ENCODE measurements around the gene EXO1.

EXO1 gene

DNA sequence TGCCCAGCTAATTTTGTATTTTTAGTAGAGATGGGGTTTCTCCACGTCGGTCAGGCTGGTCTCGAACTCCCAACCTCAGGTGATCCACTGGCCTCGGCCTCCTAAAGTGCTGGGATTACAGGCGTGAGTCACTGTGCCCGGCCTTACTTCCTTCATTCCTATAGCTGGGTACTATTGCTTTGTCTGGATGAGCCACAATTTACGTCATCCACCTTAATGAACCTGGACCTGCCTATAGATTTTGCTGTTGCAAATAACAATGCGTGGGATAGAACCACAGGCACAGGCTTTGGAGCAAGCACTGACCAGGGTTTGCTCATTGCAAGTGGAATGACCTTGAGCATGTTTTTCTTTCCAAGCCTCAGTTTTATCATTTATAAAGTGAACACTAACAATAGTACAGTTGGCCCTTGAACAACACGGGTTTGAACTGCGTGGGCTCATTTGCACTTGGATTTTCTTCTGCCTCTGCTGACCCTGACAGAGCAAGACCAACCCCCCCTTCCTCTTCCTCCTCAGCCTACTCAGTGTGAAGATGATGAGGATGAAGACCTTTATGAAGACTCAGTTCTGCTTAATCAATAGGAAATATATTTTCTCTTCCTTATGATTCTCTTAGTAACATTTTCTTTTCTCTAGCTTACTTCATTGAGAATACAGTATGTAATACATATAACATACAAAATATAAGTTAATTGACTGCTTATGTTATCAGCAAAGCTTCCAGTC is 76.2 kb downstream of the EXO1 start:
- Histone ChIP-seq H2AFZ (ENCODE audit: low read depth, low read length, severe bottlenecking) (no peak overlapping the region), H3K36me3 (ENCODE audit: low read length) (no peaks in the 10 kb centered on the region), H3K9ac (ENCODE audit: low read length) (no peak overlapping the region), H4K20me1 (ENCODE audit: low read depth, low read length) (no peaks in the 10 kb centered on the region), H3K27me3 (ENCODE audit: low read length) (no peaks in the 10 kb centered on the region), H3K4me3 (ENCODE audit: insufficient read depth, low read length, poor library complexity, severe bottlenecking) (no peak overlapping the region), H3K79me2 (ENCODE audit: insufficient read depth, low read length) (no peaks in the 10 kb centered on the region), H3K9me2 (replicated peaks; ENCODE audit: insufficient read depth, low read length) (no peaks in the 10 kb centered on the region), H3K27ac (ENCODE audit: low read depth, low read length) (no peak overlapping the region), H3F3A (ENCODE audit: insufficient read depth) (no peaks in the 10 kb centered on the region), H3K4me2 (ENCODE audit: low read depth, low read length, poor library complexity, severe bottlenecking) (no peak overlapping the region), H3K9me3 (ENCODE audit: insufficient read depth, low read length) (no peaks in the 10 kb centered on the region)
- TF ChIP-seq EZH2phosphoT487 (conservative IDR thresholded peaks at IDR 0.05; ENCODE audit: low read length) = no peak
- TF ChIP-seq, protein P1, sequence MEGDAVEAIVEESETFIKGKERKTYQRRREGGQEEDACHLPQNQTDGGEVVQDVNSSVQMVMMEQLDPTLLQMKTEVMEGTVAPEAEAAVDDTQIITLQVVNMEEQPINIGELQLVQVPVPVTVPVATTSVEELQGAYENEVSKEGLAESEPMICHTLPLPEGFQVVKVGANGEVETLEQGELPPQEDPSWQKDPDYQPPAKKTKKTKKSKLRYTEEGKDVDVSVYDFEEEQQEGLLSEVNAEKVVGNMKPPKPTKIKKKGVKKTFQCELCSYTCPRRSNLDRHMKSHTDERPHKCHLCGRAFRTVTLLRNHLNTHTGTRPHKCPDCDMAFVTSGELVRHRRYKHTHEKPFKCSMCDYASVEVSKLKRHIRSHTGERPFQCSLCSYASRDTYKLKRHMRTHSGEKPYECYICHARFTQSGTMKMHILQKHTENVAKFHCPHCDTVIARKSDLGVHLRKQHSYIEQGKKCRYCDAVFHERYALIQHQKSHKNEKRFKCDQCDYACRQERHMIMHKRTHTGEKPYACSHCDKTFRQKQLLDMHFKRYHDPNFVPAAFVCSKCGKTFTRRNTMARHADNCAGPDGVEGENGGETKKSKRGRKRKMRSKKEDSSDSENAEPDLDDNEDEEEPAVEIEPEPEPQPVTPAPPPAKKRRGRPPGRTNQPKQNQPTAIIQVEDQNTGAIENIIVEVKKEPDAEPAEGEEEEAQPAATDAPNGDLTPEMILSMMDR (IDR thresholded peaks at IDR 0.05; ENCODE audit: insufficient read depth, low read length, poor library complexity, severe bottlenecking) = no peak

DNA sequence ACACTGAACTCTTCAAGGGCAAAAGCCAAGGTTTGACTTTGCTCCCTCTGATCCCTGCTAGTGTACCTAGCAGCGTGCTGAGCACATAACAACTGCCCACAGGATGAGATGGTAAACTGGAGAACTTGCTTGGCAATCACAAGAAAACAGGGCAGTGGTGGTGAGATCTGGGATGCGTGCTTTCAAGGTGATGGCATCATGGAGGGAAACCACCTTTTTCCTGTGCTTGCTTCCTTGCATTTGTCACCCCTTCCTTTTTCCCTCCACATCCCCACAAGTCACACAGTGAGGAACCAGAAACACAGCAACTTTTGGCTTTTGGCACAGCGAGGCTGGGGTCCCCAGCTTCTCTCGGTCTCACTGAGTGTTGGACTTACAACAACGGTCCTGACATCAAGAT is 78.1 kb downstream of the EXO1 start:
- Histone ChIP-seq H3F3A (ENCODE audit: insufficient read depth) (no peaks in the 10 kb centered on the region), H3K27me3 (ENCODE audit: low read length) (no peaks in the 10 kb centered on the region), H4K20me1 (ENCODE audit: low read depth, low read length) (no peaks in the 10 kb centered on the region), H3K79me2 (ENCODE audit: insufficient read depth, low read length) (no peaks in the 10 kb centered on the region), H3K9me3 (ENCODE audit: insufficient read depth, low read length) (no peaks in the 10 kb centered on the region), H3K4me3 (ENCODE audit: insufficient read depth, low read length, poor library complexity, severe bottlenecking) (no peak overlapping the region), H3K9ac (ENCODE audit: low read length) (no peak overlapping the region), H3K9me2 (replicated peaks; ENCODE audit: insufficient read depth, low read length) (no peaks in the 10 kb centered on the region), H3K27ac (ENCODE audit: low read depth, low read length) (no peak overlapping the region), H2AFZ (ENCODE audit: low read depth, low read length, severe bottlenecking) (no peak overlapping the region), H3K36me3 (ENCODE audit: low read length) (no peaks in the 10 kb centered on the region), H3K4me2 (ENCODE audit: low read depth, low read length, poor library complexity, severe bottlenecking) (no peak overlapping the region)
- no peak for TF ChIP-seq EZH2phosphoT487 (conservative IDR thresholded peaks at IDR 0.05; ENCODE audit: low read length)
- TF ChIP-seq, protein P1 (IDR thresholded peaks at IDR 0.05; ENCODE audit: insufficient read depth, low read length, poor library complexity, severe bottlenecking) = no peak

DNA sequence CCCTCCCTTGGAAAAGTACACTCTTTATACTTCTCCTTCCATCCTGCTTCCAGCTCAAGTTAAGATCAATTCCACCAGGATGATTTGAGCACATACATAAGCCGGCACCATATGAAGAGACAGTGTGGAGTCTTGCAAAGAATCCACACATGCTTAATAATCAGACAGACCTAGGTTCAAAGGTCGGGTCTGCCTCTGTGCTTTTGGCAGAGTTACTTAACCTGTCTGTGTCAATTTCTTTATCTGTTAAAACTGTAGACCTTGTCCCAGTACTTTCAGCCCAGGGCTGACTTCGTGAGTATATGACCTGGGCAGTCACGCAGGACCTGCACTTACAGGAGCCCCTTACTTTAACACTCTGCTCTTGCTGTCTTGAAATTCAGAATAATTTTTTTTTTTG is 79.3 kb downstream of the EXO1 start:
- Histone ChIP-seq H2AFZ (ENCODE audit: low read depth, low read length, severe bottlenecking) (no peak overlapping the region), H3K9me2 (replicated peaks; ENCODE audit: insufficient read depth, low read length) (no peaks in the 10 kb centered on the region), H3K36me3 (ENCODE audit: low read length) (no peaks in the 10 kb centered on the region), H3K4me2 (ENCODE audit: low read depth, low read length, poor library complexity, severe bottlenecking) (no peak overlapping the region), H3K9ac (ENCODE audit: low read length) (no peak overlapping the region), H3K27me3 (ENCODE audit: low read length) (no peaks in the 10 kb centered on the region), H3K4me3 (ENCODE audit: insufficient read depth, low read length, poor library complexity, severe bottlenecking) (no peak overlapping the region), H3K79me2 (ENCODE audit: insufficient read depth, low read length) (no peaks in the 10 kb centered on the region), H3K9me3 (ENCODE audit: insufficient read depth, low read length) (no peaks in the 10 kb centered on the region), H3K27ac (ENCODE audit: low read depth, low read length) (no peak overlapping the region), H4K20me1 (ENCODE audit: low read depth, low read length) (no peaks in the 10 kb centered on the region), H3F3A (ENCODE audit: insufficient read depth) (no peaks in the 10 kb centered on the region)
- no peak for TF ChIP-seq EZH2phosphoT487 (conservative IDR thresholded peaks at IDR 0.05; ENCODE audit: low read length)
- TF ChIP-seq, protein P1 (IDR thresholded peaks at IDR 0.05; ENCODE audit: insufficient read depth, low read length, poor library complexity, severe bottlenecking) = no peak

Data from SU-DHL-6 (cell line).